HL-60 (cell line): ENCODE data around the gene SLC24A3.

Experiments
- DNase-seq, 2 experiments: peaks; one replicate each; pipeline ENCODE4 v3.0.0-alpha.2; 2010 to 2020; ENCODE audit warnings: low read depth in 1 of 2, low spot score in 1 of 2
- H3K27ac ChIP-seq: fragments of 250-450 bp; sonication (Bioruptor Pico); replicated peaks from 2 replicates; pipeline ENCODE4 v1.5.1; 2020; ENCODE audit warnings: mild to moderate bottlenecking, moderate library complexity
- H3K27me3 ChIP-seq: fragments of 250-450 bp; sonication (Bioruptor Pico); 2 replicates; pipeline ENCODE4 v1.5.1; 2021; ENCODE audit warnings: mild to moderate bottlenecking, moderate library complexity; ENCODE audit not compliant: insufficient read depth, poor library complexity, severe bottlenecking
- H3K4me3 ChIP-seq: replicated peaks from 2 replicates; pipeline ENCODE4 v1.5.1; 2011; ENCODE audit warnings: mild to moderate bottlenecking, control low read depth, low read length; ENCODE audit not compliant: insufficient read depth
- CTCF ChIP-seq: IDR thresholded peaks from one replicate; pipeline ENCODE4 v1.5.1; 2011; ENCODE audit warnings: low read length, control low read depth, inconsistent platforms; ENCODE audit not compliant: insufficient read depth
- GABPA ChIP-seq: IDR thresholded peaks from 2 replicates; pipeline ENCODE4 v1.6.1; 2012; ENCODE audit warnings: low read depth
- POLR2AphosphoS5 ChIP-seq: IDR thresholded peaks from 2 replicates; pipeline ENCODE4 v1.6.1; 2012; ENCODE audit warnings: low read depth
- REST ChIP-seq: IDR thresholded peaks from 2 replicates; pipeline ENCODE4 v1.6.1; 2012; ENCODE audit warnings: low read depth; ENCODE audit not compliant: insufficient replicate concordance
- SPI1 ChIP-seq: IDR thresholded peaks from 2 replicates; pipeline ENCODE4 v1.6.1; 2012; ENCODE audit warnings: low read depth, mild to moderate bottlenecking, borderline replicate concordance

The SLC24A3 gene

GRCh38 chr20:19609642-19610223 lies 397.3 kb downstream of the SLC24A3 start:
- Histone ChIP-seq H3K27ac (no peak overlapping the region), H3K27me3 (no peaks in the 10 kb centered on the region), H3K4me3 (no peak overlapping the region)
- TF ChIP-seq REST (no peak), SPI1 (no peak), CTCF (no peak), GABPA (no peak), POLR2AphosphoS5 (no peak)
- no peak for DNase-seq

GRCh38 chr20:19615629-19616028 lies 403.2 kb downstream of the SLC24A3 start:
- H3K27me3 ChIP-seq: no peaks in the 10 kb centered on the region
- no peak for DNase-seq
- no peak overlapping the region for H3K27ac ChIP-seq
- no peak overlapping the region for H3K4me3 ChIP-seq
- TF ChIP-seq POLR2AphosphoS5 (no peak), SPI1 (no peak), GABPA (no peak), REST (no peak), CTCF (no peak)

GRCh38 chr20:19616081-19616480 lies 403.6 kb downstream of the SLC24A3 start:
- H3K4me3 ChIP-seq: no peak overlapping the region
- TF ChIP-seq REST (no peak), CTCF (no peak), SPI1 (no peak)
- no peak for DNase-seq
- H3K27me3 ChIP-seq: no peaks in the 10 kb centered on the region
- H3K27ac ChIP-seq: no peak overlapping the region
